Measurements from ENCODE around the gene COPZ1.
A peak's percentile ranks its signal among the peaks of the same experiment; 100 is the strongest.

Gene COPZ1

DNA sequence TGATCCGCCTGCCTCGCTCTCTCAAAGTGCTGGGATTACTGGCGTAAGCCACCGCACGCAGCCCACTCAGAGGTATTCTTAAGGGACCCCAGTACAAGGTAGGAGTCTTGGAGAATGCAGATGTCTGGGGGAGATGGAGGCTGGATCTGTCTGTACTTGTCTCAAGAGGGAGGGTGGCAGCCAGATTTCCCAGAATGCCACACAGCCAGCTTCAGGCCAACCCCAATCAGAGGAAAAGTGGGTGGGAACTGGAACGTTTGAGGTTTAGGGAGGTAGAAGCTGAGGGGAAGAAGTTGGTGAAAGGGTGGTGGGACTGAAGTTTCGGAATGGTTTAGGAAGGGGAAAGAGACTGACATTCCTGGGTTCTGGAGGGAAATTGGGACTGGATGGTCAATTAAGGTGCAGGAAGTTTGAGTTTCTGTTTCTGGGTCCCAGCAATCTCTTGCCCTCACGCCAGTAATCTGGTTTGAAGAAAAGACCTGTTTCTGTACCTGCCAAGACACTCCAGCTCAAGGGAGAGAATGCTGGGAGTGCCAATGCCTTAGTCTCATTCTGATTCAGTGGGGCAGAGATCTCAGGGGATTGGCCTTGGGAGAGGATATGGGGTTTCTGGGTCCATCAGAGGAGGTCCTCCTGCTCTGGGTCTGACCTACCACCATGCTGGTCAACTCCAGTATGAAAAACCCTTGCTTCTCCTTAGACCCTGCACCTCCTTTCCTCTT is 67.7 kb downstream of the COPZ1 start:
- DNase-seq (ENCODE audit: low read depth, low spot score), result no peak
- no peak for TF ChIP-seq CTCF (IDR thresholded peaks at IDR 0.05; ENCODE audit: low read depth, low read length)
- H3K4me3 ChIP-seq (ENCODE audit: low read depth, low read length), result no peak overlapping the region
- in situ Hi-C loops (cut with HindIII; ENCODE audit: low sequenced_read_pairs), result no loop called here

GRCh38 chr12:54393207-54393609 is 68.3 kb downstream of the COPZ1 start:
- TF ChIP-seq CTCF (IDR thresholded peaks at IDR 0.05; ENCODE audit: low read depth, low read length), result no peak
- in situ Hi-C loops (cut with HindIII; ENCODE audit: low sequenced_read_pairs), result no loop called here
- DNase-seq (ENCODE audit: low read depth, low spot score), result no peak
- H3K4me3 ChIP-seq (ENCODE audit: low read depth, low read length), result no peak overlapping the region

GRCh38 chr12:54393743-54394142 is 68.8 kb downstream of the COPZ1 start:
- no peak for TF ChIP-seq CTCF (IDR thresholded peaks at IDR 0.05; ENCODE audit: low read depth, low read length)
- DNase-seq (ENCODE audit: low read depth, low spot score), result no peak
- in situ Hi-C loops (cut with HindIII; ENCODE audit: low sequenced_read_pairs), result no loop called here
- H3K4me3 ChIP-seq (ENCODE audit: low read depth, low read length), result no peak overlapping the region

- H3K4me3 ChIP-seq (ENCODE audit: low read depth, low read length), result no peak overlapping the region
- DNase-seq (ENCODE audit: low read depth, low spot score), result peak; percentile 33
- in situ Hi-C loops (cut with HindIII; ENCODE audit: low sequenced_read_pairs), result no loop called here
- peak; percentile 71 for TF ChIP-seq CTCF (IDR thresholded peaks at IDR 0.05; ENCODE audit: low read depth, low read length)
These were observed 69.4 kb downstream of the COPZ1 start for GRCh38 chr12:54394281-54394719.

- in situ Hi-C loops (cut with HindIII; ENCODE audit: low sequenced_read_pairs), result no loop called here
- no peak overlapping the region for H3K4me3 ChIP-seq (ENCODE audit: low read depth, low read length)
- TF ChIP-seq CTCF (IDR thresholded peaks at IDR 0.05; ENCODE audit: low read depth, low read length), result no peak
- no peak for DNase-seq (ENCODE audit: low read depth, low spot score)
These were observed 70.1 kb downstream of the COPZ1 start for GRCh38 chr12:54394986-54395385.

DNA sequence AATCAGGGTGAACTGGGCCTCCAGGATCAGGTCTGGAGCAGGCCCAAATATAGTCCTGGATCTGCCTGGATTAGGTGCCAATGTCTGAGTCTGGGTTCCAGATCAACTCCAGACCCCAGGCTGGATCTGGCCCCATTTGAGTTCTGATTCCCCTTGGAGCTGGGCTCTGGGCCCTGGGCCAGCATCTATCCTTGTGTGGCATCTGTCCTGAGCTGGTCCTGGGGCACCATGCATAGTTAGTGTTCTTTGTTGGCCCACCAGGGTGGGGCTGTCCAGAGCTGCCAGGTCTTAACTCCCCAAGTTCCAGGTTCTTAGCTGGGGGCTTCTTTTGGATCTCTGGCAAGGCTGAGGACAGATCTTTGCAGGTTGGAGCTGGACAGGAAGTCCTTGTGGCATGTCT is 70.6 kb downstream of the COPZ1 start:
- in situ Hi-C loops (cut with HindIII; ENCODE audit: low sequenced_read_pairs), result no loop called here
- TF ChIP-seq CTCF (IDR thresholded peaks at IDR 0.05; ENCODE audit: low read depth, low read length), result no peak
- H3K4me3 ChIP-seq (ENCODE audit: low read depth, low read length), result no peak overlapping the region
- no peak for DNase-seq (ENCODE audit: low read depth, low spot score)
